Mesodermal cell (in vitro differentiated cells): ENCODE measurements around the gene TCEAL1.
"Not testable (repeated sequence)": the region's sequence is repeated elsewhere in the genome, so short reads cannot be mapped to it uniquely, and the experiment has no call there.

Experiments used
- H3K27ac ChIP-seq: 2 replicates; pipeline ENCODE4 v1.7.0; 2013; ENCODE audit warnings: mild to moderate bottlenecking, low read depth, low read length, moderate library complexity; ENCODE audit not compliant: severe bottlenecking
- H3K36me3 ChIP-seq: 2 replicates; pipeline ENCODE4 v1.7.1; 2013; ENCODE audit warnings: mild to moderate bottlenecking, low read length, moderate library complexity; ENCODE audit not compliant: control insufficient read depth, insufficient read depth
- H3K4me1 ChIP-seq: one replicate; pipeline ENCODE4 v1.7.1; 2013; ENCODE audit warnings: mild to moderate bottlenecking, low read length; ENCODE audit not compliant: insufficient read depth, control insufficient read depth, poor library complexity, severe bottlenecking
- H3K4me3 ChIP-seq: 2 replicates; pipeline ENCODE4 v1.7.0; 2013; ENCODE audit warnings: low read length, control low read depth, mild to moderate bottlenecking; ENCODE audit not compliant: insufficient read depth, poor library complexity, severe bottlenecking; ENCODE audit errors: extremely low read depth
- H3K9me3 ChIP-seq: 2 replicates; pipeline ENCODE4 v1.7.1; 2013; ENCODE audit warnings: mild to moderate bottlenecking, low read length, moderate library complexity; ENCODE audit not compliant: control insufficient read depth
- WGBS, 2 experiments: methylation state at CpG; one replicate each; pipeline ENCODE4 v1.1.5; 2013; ENCODE audit warnings: missing lambda C conversion rate in 2 of 2; ENCODE audit not compliant: insufficient coverage in 2 of 2; 5-methylcytosine and 5-hydroxymethylcytosine counted together

TCEAL1 gene

GRCh38 chrX:103658681-103659433, 30.1 kb downstream of the TCEAL1 start:
- no peak overlapping the region for H3K27ac ChIP-seq
- 81 to 87% methylated on average over 2 of the region's 5 CpGs for WGBS, 2 experiments
- peaks cover 3% of the 10 kb centered on the region for H3K4me1 ChIP-seq
- H3K36me3 ChIP-seq = no peaks in the 10 kb centered on the region
- no peaks in the 10 kb centered on the region for H3K9me3 ChIP-seq
- H3K4me3 ChIP-seq = no peak overlapping the region

- H3K4me1 ChIP-seq, H3K36me3 ChIP-seq, H3K4me3 ChIP-seq, H3K27ac ChIP-seq, H3K9me3 ChIP-seq: not testable (repeated sequence)
- WGBS, 2 experiments = 100% methylated on average over 1 of the region's 2 CpGs; no CpG with 5 or more reads in 1 of the 2 experiments
These were observed 30.7 kb downstream of the TCEAL1 start for GRCh38 chrX:103659460-103659859.

GRCh38 chrX:103663981-103664762, 35.4 kb downstream of the TCEAL1 start:
- no peaks in the 10 kb centered on the region for H3K9me3 ChIP-seq
- no peak overlapping the region for H3K27ac ChIP-seq
- H3K4me3 ChIP-seq = no peak overlapping the region
- no peaks in the 10 kb centered on the region for H3K36me3 ChIP-seq
- WGBS, 2 experiments = 87 to 93% methylated on average over 6 to 9 of the region's 23 CpGs
- peaks cover 5% of the 10 kb centered on the region for H3K4me1 ChIP-seq

- H3K36me3 ChIP-seq = no peaks in the 10 kb centered on the region
- no peak overlapping the region for H3K27ac ChIP-seq
- WGBS, 2 experiments = 94% methylated on average over 2 of the region's 3 CpGs; no CpG with 5 or more reads in 1 of the 2 experiments
- no peaks in the 10 kb centered on the region for H3K9me3 ChIP-seq
- no peak overlapping the region for H3K4me3 ChIP-seq
- H3K4me1 ChIP-seq = peaks cover 5% of the 10 kb centered on the region
These were observed 37.7 kb downstream of the TCEAL1 start for GRCh38 chrX:103666202-103667107.

GRCh38 chrX:103669745-103670144, 41.0 kb downstream of the TCEAL1 start:
- Histone ChIP-seq H3K27ac (no peak overlapping the region), H3K36me3 (no peaks in the 10 kb centered on the region), H3K4me3 (no peak overlapping the region), H3K9me3 (no peaks in the 10 kb centered on the region), H3K4me1 (peaks cover 5% of the 10 kb centered on the region)
- WGBS, 2 experiments = no CpG with 5 or more reads among the region's 1 CpG

GRCh38 chrX:103674531-103675454, 46.0 kb downstream of the TCEAL1 start:
- no peak overlapping the region for H3K4me3 ChIP-seq
- H3K36me3 ChIP-seq = peaks cover 43% of the 10 kb centered on the region
- no peaks in the 10 kb centered on the region for H3K9me3 ChIP-seq
- H3K27ac ChIP-seq = no peak overlapping the region
- H3K4me1 ChIP-seq = peaks cover 2% of the 10 kb centered on the region
- WGBS, 2 experiments = 70 to 83% methylated on average over 4 of the region's 8 CpGs

- no peak overlapping the region for H3K27ac ChIP-seq
- 100% methylated on average over 1 of the region's 5 CpGs for WGBS, 2 experiments
- H3K36me3 ChIP-seq = peaks cover 74% of the 10 kb centered on the region
- H3K9me3 ChIP-seq = no peaks in the 10 kb centered on the region
- peaks cover 2% of the 10 kb centered on the region for H3K4me1 ChIP-seq
- no peak overlapping the region for H3K4me3 ChIP-seq
These were observed 49.6 kb downstream of the TCEAL1 start for GRCh38 chrX:103678199-103678993.
